ENCODE measurements around the gene RAE1.
"Not testable (repeated sequence)": the region's sequence is repeated elsewhere in the genome, so short reads cannot be mapped to it uniquely, and the experiment has no call there.

RAE1 gene

GRCh38 chr20:57326667-57327455, 24.2 kb upstream of the RAE1 start:
- no peak for DNase-seq

- no peak for DNase-seq
Measured at GRCh38 chr20:57327820-57328219, 23.2 kb upstream of the RAE1 start.

GRCh38 chr20:57329608-57330221, 21.3 kb upstream of the RAE1 start, which contains the start of gene SPO11:
SPO11 (plus strand) TSS chr20:57329803; CDS start chr20:57329868, 65 bp downstream.
- DNase-seq, result no peak

- DNase-seq, result no peak
Measured at GRCh38 chr20:57330998-57331397, 20.1 kb upstream of the RAE1 start.

GRCh38 chr20:57332105-57333089, 18.7 kb upstream of the RAE1 start:
- DNase-seq, result no peak

- no peak for DNase-seq
Measured at GRCh38 chr20:57335392-57335791, 15.7 kb upstream of the RAE1 start.

GRCh38 chr20:57341663-57342062, 9.4 kb upstream of the RAE1 start:
- no peak for DNase-seq

- no peak for DNase-seq
Measured at GRCh38 chr20:57342829-57343228, 8.2 kb upstream of the RAE1 start.

- peak; percentile 57 for DNase-seq
Measured at GRCh38 chr20:57346477-57346876, 4.6 kb upstream of the RAE1 start.

GRCh38 chr20:57347393-57347792, 3.7 kb upstream of the RAE1 start:
- no peak for DNase-seq

GRCh38 chr20:57348200-57348921, 2.7 kb upstream of the RAE1 start:
- not testable (repeated sequence) for DNase-seq

- not testable (repeated sequence) for DNase-seq
Measured at GRCh38 chr20:57348922-57349574, 2.0 kb upstream of the RAE1 start.

GRCh38 chr20:57350081-57350710, 859 bp upstream of the RAE1 start:
- no peak for DNase-seq

- not testable (repeated sequence) for DNase-seq
Measured at GRCh38 chr20:57350726-57351041, 371 bp upstream of the RAE1 start.

- no peak for DNase-seq
Measured at GRCh38 chr20:57352305-57352704, 1.2 kb downstream of the RAE1 start.

GRCh38 chr20:57353351-57353750, 2.3 kb downstream of the RAE1 start:
- DNase-seq, result no peak

- DNase-seq, result no peak
Measured at GRCh38 chr20:57361517-57361916, 10.5 kb downstream of the RAE1 start.

GRCh38 chr20:57364451-57364850, 13.4 kb downstream of the RAE1 start:
- DNase-seq, result no peak

- no peak for DNase-seq
Measured at GRCh38 chr20:57369596-57369995, 18.5 kb downstream of the RAE1 start.

- DNase-seq, result no peak
Measured at GRCh38 chr20:57370316-57370715, 19.3 kb downstream of the RAE1 start.

- no peak for DNase-seq
Measured at GRCh38 chr20:57371363-57371762, 20.3 kb downstream of the RAE1 start.

- no peak for DNase-seq
Measured at GRCh38 chr20:57372157-57372556, 21.1 kb downstream of the RAE1 start.

Data from GOT3 (cell line).